HG03025 (cell line): ENCODE measurements around the gene KLK12.
"Not testable (repeated sequence)": the region's sequence is repeated elsewhere in the genome, so short reads cannot be mapped to it uniquely, and the experiment has no call there.

Experiments used
- ATAC-seq: cut with Tn5 transposase; IDR thresholded peaks from one replicate; pipeline ENCODE4 v1.9.1; 2021; ENCODE audit warnings: mild to moderate bottlenecking, moderate library complexity; ENCODE audit not compliant: unreplicated experiment, low FRiP score

The KLK12 gene

DNA sequence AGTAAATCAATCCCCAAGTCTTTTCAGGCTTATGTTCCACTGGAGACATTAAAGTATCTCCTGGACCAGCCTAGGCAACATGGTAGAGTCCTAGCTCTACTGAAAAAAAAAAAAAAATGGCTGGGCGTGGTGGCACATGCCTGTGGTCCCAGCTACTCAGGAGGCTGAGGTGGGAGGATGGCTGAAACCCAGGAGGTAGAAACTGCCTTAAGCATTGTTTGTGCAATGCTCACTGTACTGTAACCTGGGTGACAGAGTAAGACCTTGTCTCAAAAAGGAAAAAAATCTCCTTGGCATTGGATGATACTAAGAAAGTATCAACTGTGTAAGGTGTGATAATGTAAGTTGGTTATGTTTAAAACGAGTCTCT lies 42.2 kb downstream of the KLK12 start:
- no peak for ATAC-seq

DNA sequence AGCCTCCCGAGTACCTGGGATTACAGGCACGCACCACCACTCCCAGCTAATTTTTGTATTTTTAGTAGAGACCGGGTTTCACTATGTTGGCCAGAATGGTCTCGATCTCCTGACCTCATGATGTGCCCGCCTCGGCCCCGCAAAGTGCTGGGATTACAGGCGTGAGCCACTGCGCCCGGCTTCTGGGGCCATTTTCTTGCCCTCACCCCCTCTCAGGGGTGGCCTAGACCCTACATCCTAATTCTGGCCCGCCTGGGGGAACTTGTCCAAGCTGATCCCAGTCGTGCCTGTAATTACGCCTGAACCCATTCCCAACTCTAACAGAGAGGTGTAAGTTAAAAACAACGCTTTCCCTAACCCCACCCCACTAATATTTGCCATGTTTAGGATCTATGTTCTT lies 50.4 kb downstream of the KLK12 start:
- ATAC-seq: not testable (repeated sequence)

DNA sequence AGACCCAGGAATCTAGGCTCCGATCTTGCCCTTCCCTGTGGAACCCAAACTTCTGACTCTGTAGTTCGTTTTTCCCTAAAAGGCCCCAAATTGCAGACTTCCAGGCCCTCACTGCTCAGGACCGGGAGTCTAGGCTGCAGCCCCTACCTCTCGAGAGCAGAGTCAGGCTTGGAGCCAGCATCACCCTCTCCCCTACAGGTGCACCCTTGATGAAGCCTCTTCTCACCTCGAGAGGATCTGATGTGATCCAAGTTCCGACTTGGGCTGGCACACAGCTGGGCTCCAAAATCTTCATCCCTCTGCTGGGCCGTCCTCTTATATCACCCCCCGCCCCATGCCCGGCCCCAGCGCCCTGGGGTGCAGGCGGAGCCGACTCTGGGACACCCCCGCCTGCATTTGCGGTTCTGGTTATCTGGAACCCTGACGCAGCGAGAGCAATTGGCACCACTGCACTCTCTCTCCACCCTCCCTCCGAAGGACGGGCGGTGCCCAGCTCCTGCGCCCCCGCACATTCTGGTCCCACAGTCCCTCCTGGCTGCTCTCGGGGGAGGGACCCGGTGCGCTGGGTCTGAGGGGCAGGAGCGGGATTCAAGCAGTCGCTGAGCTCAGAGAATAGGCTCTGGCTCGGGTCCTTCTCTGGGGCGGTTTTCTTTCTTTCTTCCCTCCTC lies 51.0 kb downstream of the KLK12 start, which contains the start of gene KLK7:
Gene KLK7, minus strand, starts transcription at position 293 of the 668 bp plus-strand sequence. CDS start 1,518 bp downstream, outside the sequence.
- no peak for ATAC-seq

DNA sequence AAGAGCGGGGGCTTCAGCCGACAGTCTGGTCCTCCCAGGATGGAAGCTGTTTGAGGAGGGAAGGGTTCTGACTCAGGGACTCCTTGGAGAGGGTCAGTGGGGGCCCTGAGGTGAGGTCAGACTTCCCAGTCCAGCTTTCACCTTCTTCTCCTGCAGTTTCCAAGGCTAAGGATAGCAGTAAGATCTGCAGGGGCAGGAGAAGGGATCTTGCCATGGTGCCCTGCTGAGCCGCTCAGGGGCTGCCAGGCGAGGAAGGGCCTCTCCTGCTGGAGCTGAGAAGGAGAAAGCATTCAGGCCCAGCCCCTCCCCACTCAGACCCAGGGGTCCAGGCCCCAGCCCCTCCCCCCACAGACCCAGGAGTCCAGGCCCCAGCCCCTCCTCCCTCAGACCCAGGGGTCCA lies 52.6 kb downstream of the KLK12 start:
- ATAC-seq: no peak

DNA sequence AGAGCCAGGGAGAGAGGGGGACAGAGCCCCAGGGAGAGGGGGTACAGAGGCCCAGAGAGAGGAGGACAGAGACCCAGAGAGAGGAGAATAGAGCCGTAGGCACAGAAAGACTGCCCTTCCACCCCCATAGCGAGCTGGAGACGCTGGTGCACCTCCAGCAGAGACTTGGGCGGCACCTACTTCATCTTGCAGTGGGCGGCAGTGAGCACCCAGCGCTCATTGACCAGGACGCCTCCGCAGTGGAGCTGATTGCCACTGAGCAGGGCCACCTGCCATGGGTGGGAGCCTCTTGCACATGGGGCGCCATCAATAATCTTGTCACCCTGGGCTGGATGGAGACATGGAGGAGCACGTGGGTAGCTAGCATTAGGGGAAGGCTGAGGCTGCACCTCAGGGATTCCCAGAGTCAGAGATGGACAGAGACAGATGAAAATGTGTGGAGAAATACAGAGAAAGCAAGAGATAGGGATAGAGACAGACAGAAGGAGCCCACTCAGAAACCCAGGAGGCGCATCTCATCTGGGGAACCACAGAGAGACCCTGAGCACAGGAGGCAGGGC lies 53.1 kb downstream of the KLK12 start:
- no peak for ATAC-seq

DNA sequence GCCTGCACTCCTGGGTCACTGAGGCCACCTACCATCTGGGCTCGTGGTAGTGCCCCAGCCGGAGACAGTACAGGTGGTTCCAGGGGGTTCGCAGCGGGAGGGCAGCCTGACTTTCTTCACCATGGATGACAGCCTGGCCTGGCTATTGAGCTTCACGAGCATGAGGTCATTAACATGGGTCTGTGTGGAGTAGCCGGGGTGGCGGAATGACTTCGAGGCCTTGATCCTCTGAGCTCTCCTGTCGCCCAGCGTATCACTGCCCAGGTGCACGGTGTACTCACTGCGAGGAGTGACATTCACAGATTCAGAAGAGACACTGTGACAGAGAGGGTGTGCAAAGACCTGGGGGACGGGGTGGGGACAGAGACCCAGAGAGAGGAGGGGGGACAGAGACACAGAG lies 54.6 kb downstream of the KLK12 start:
- no peak for ATAC-seq

DNA sequence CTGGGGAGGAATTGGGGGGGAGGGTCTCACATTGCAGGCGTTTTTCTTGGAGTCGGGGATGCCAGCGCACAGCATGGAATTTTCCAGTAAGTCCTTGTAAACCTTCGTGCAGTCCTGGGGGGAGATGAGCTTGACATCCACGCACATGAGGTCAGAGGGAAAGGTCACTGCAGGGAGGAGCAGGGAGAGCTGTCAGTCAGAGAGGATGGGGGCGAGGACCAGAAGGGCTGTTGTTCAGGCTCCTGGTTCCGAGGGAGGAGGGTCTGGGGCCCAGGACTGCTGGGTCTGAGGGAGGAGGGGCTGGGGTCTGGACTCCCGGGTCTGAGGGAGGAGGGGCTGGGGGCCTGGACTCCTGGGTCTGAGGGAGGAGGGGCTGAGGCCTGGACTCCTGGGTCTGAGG lies 55.0 kb downstream of the KLK12 start:
- no peak for ATAC-seq
